Psoas muscle (tissue), 8 donors: ENCODE data around the gene DDX21. TPM values are rescaled to one million over a fixed set of nuclear protein-coding genes. Genes with fewer than 3 reads are reported as not detected.

ENCODE experiments used
- ATAC-seq, 4 donors: fragments of 200-7000 bp; cut with Tn5 transposase; one replicate each; pipeline ENCODE4 v1.9.1; 2020; ENCODE audit warnings: moderate library complexity in 3 of 4, mild to moderate bottlenecking in 2 of 4
- DNase-seq, 2 donors: peaks; one replicate each; pipeline ENCODE4 v3.0.0-alpha.2; 2020
- H3K27ac ChIP-seq: fragments of 200-600 bp; one replicate; pipeline ENCODE4 v1.8.0; 2022
- H3K27me3 ChIP-seq, 3 donors: fragments of 200-600 bp in 1 of 3; one replicate each; pipeline versions ENCODE4 v1.6.1 to v1.8.0; 2013 to 2022; ENCODE audit warnings: low read length in 2 of 3, mild to moderate bottlenecking in 2 of 3, moderate library complexity in 1 of 3; ENCODE audit not compliant: insufficient read depth in 3 of 3
- H3K36me3 ChIP-seq, 2 donors: fragments of 200-600 bp in 1 of 2; one replicate each; pipeline versions ENCODE4 v1.6.1 to v1.8.0; 2013 to 2022; ENCODE audit warnings: low read depth in 1 of 2, mild to moderate bottlenecking in 1 of 2, moderate library complexity in 1 of 2; ENCODE audit not compliant: insufficient read depth in 1 of 2
- H3K4me1 ChIP-seq: fragments of 200-600 bp; one replicate; pipeline ENCODE4 v1.8.0; 2022
- H3K4me3 ChIP-seq: fragments of 200-600 bp; one replicate; pipeline ENCODE4 v1.8.0; 2022; ENCODE audit warnings: mild to moderate bottlenecking
- H3K9me3 ChIP-seq: fragments of 200-600 bp; one replicate; pipeline ENCODE4 v1.8.0; 2022
- CTCF ChIP-seq: fragments of 200-600 bp; IDR thresholded peaks from one replicate; pipeline ENCODE4 v1.8.0; 2022; ENCODE audit warnings: antibody characterized with exemption
- WGBS, 3 donors: extraction: QIAGEN DNeasy Blood & Tissue Kit; methylation state at CpG; one replicate each; pipeline versions ENCODE4 v1.1.6 to v1.1.7; 2013; 5-methylcytosine and 5-hydroxymethylcytosine counted together
- intact Hi-C, 2 donors: fragments of 100-400 bp; cut with DNase I; formaldehyde crosslinking; loops; one replicate each; pipeline versions ENCODE4 v1.11.0 to v1.14.2; 2022
- polyA plus RNA-seq, 3 donors: library from polyadenylated mRNA; stranded (reverse); fragments of 200-250 nt; gene quantifications; one replicate each; pipeline ENCODE4 v1.2.3, GENCODE V29; 2013
- total RNA-seq, 4 donors: library from RNA; stranded (reverse); fragmentation: NEBNext Ultra II Directional in 2 of 4; extraction: Animal tissue kit (Norgen Biotek cat#: 25700) in 2 of 4; gene quantifications; one replicate each; pipeline versions ENCODE4 v1.2.1 to v1.2.4, GENCODE V29; 2021 to 2023
- donor health status: healthy with polysubstance abuse.
- donor health status: DM: no; HTN: no; CAD: no; lungs with moderate emphysema.
- donor health status: Bipolar disorder and iron deficiency.
- donor health status: healthy.
- donor health status: DM: yes; HTN: yes; CAD: no.
- donor health status: DM: no; HTN: no; CAD: no.
- donor health status: DM: no; HTN: no; CAD: no.
- donor health status: DM: yes; HTN: yes; CAD: no.

Gene DDX21
- total and polyA plus RNA-seq, 7 donors = 30.8 to 120 (median 76.1) TPM

- H3K27ac ChIP-seq = peak overlapping the region; percentile 86
- ATAC-seq = no peak
These were observed 33.5 kb downstream of the DDX21 start for GRCh38 chr10:68989317-68989990.

GRCh38 chr10:68992636-68993440 is 36.9 kb downstream of the DDX21 start:
- H3K36me3 ChIP-seq = peaks cover 0 to 2% of the 10 kb centered on the region in 2 donors
- peaks cover 44% of the 10 kb centered on the region for H3K4me1 ChIP-seq
- peak overlapping the region; percentile 19 for H3K4me3 ChIP-seq
- DNase-seq = peak; percentile 39 to 68
- no peak for TF ChIP-seq CTCF
- intact Hi-C loops = loop anchor here in 1 of 2 donors (10.0 kb wide), 1 partner anchor 132 kb away; the partner anchor contains the start of gene VPS26A
- WGBS, 3 donors = 15 to 20% (median 16%) methylated on average over 2 of the region's 2 CpGs
- ATAC-seq = peak; percentile 26 to 60 (median 46)
- H3K9me3 ChIP-seq = no peaks in the 10 kb centered on the region
- peak overlapping the region; percentile 75 for H3K27ac ChIP-seq
- H3K27me3 ChIP-seq = no peaks in the 10 kb centered on the region

More at GRCh38 chr10:68989317-68989990, 33.5 kb downstream of the DDX21 start:
- TF ChIP-seq CTCF = no peak
- WGBS, 3 donors = 17 to 18% (median 17%) methylated on average over 22 of the region's 22 CpGs
- Histone ChIP-seq H3K4me1 (peaks cover 36% of the 10 kb centered on the region), H3K27me3 (no peaks in the 10 kb centered on the region), H3K36me3 (peaks cover 2 to 17% of the 10 kb centered on the region in 2 donors), H3K9me3 (no peaks in the 10 kb centered on the region), H3K4me3 (peak overlapping the region; percentile 99)
- intact Hi-C loops = loop anchor here in 1 of 2 donors (5.0 kb wide), 1 partner anchor 37 kb away; no protein-coding TSS in a partner anchor
- DNase-seq = no peak

DNA sequence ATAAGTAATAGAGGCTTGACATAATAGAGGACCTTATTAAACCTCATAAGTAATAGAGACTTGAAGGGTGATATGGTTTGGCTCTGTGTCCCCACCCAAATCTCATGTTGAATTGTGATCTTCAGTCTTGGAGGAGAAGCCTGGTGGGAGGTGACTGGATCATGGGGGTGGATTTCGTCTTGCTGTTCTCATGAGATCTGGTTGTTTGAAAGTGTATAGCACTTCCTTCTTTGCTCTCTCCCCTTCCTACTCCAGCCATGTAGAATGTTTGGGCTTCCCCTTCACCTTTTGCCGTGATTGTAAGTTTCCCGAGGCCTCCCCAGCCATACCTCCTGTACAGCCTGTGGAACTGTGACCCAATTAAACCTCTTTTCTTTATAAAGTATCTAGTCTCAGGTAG is 41.2 kb downstream of the DDX21 start:
- Histone ChIP-seq H3K4me3 (no peak overlapping the region), H3K27ac (peak overlapping the region; percentile 66), H3K36me3 (peaks cover 0 to 19% of the 10 kb centered on the region in 2 donors), H3K27me3 (no peaks in the 10 kb centered on the region), H3K4me1 (peaks cover 32% of the 10 kb centered on the region), H3K9me3 (no peaks in the 10 kb centered on the region)
- DNase-seq (no peak), ATAC-seq (peak in 1 of 4 donors; percentile 4)
- intact Hi-C loops = loop anchor here in 1 of 2 donors (10.0 kb wide), 1 partner anchor 128 kb away; the partner anchor contains the start of gene VPS26A
- WGBS, 3 donors = 79 to 88% (median 85%) methylated on average over 3 of the region's 3 CpGs
- no peak for TF ChIP-seq CTCF

GRCh38 chr10:69004821-69005220 is 48.9 kb downstream of the DDX21 start:
- peak; percentile 50 for TF ChIP-seq CTCF
- Histone ChIP-seq H3K4me3 (no peak overlapping the region), H3K27ac (no peak overlapping the region), H3K4me1 (no peaks in the 10 kb centered on the region), H3K9me3 (no peaks in the 10 kb centered on the region), H3K36me3 (peaks cover 0 to 78% of the 10 kb centered on the region in 2 donors), H3K27me3 (no peaks in the 10 kb centered on the region)
- 38 to 43% (median 43%) methylated on average over 1 of the region's 1 CpG for WGBS, 3 donors
- intact Hi-C loops = loop anchor here (2.0 to 10.0 kb wide), 3 partner anchors 87 to 120 kb away; partner anchors contain the start of gene VPS26A (in 1 of the 2)
- peak in 1 of 4 donors; percentile 58 for ATAC-seq
- DNase-seq = no peak
